Stimulated activated CD4-positive, alpha-beta T cell treated with anti-CD3 and anti-CD28 coated beads, TNF-alpha, amount 100 ng/mL, for 4 hours (primary cell): Measurements from ENCODE around the gene BCL2L15.

Experiments used
- DNase-seq, 3 experiments: peaks; one replicate each; pipeline ENCODE4 v3.0.0-alpha.2; 2020; ENCODE audit warnings: low read depth in 3 of 3

BCL2L15 gene

DNA sequence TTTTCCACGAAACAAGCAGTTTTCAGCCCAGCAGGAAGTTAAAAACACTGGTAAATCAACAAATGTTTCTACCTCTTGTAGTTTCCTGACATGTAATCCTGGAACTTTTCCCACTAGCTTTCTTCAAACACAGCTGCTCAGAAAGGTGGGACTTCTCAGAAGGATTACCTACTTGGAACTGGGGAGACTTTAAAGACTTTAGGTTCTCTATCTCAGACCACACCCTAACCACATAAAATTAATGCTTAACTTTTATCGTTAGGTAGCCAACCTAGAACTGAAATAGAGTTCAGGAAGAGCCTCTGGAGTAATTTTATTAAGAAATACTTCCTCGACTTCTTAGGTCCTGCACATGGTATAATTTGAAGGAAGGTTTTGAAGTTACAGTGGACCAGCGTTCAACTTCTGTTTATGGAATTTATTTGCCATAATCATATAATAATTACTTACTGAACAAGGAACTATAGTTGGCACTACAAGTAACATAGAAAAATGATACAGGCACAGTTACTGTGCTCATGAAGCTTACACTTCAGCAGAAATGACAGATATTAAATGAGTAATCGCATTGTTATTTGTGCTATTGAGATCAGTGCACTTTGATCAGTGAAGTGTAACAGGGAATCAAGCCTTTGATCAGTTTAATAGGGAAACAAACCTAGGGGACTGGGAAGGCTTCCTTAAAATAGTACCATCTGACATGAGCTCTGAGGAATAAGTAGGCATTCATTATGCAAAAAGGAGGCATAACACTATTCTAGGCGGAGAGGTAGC, at the start of gene BCL2L15:
BCL2L15 (minus strand) TSS at position 180 of the 774 bp plus-strand sequence. CDS start 206 bp downstream, outside the sequence.
- DNase-seq = no peak

DNA sequence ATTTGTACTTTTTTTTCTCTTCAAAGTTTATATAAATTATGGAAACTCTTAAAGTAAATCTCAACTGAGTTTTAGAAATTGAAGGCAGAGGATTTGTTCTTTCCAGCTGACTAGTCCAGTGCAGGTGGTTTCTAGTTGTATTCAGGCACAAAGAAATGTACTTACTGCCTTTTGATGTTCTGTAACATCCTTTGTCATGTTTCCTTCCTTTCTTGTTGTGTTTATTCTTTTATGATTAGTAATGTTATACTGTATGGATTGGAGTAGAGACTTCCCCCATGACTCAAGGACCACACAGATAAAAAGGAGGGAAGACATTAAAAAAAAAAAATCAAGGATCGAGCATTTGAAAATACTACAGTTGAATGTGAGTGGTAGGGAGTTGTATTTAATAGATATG, 49.8 kb upstream of the BCL2L15 start:
- no peak for DNase-seq

DNA sequence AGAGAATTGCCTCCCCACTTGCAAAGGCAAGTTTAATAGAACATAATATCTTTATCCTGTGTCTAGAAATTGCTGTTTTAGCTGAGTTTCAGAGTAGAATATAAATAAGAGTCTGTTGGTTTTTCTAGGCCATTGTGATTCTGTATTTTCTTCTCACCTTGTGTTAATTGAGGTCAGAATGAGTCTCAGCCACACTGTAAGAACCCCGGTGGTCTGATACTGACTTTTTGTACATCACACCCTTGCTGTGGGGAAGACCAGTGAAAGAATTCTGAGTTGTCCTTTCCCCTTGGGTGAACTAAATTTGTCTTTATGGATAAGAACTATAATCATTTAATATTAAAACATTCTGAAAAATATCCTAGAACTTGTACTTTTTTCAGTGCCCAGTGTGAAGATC, 48.6 kb upstream of the BCL2L15 start:
- DNase-seq = no peak

GRCh38 chr1:113935176-113935575, 47.8 kb upstream of the BCL2L15 start:
- DNase-seq = no peak

- DNase-seq = no peak
Observed at GRCh38 chr1:113934511-113935055, 47.2 kb upstream of the BCL2L15 start.

GRCh38 chr1:113934006-113934405, 46.6 kb upstream of the BCL2L15 start:
- no peak for DNase-seq

DNA sequence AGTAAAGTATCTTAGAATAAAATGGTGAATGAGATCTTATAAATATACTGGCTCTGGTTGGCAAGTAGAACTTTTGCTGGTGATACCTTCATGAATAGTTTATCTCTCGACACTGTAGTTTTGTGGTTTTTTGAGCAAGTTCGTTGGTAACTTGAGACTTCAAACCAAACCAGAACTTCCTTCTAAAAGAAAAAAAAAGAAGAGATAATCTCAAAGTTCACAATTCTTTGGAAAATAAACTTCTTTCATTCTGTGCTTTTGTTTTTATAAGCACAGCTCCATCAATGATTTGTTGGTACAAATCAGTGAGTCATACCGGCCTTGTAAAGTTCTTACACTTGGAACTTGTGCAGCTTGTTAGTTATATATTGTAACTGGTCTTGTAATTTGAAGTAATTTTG, 44.1 kb upstream of the BCL2L15 start:
- DNase-seq = no peak

GRCh38 chr1:113930499-113931161, 43.2 kb upstream of the BCL2L15 start:
- DNase-seq = peak in 1 of 3 experiments; percentile 41

DNA sequence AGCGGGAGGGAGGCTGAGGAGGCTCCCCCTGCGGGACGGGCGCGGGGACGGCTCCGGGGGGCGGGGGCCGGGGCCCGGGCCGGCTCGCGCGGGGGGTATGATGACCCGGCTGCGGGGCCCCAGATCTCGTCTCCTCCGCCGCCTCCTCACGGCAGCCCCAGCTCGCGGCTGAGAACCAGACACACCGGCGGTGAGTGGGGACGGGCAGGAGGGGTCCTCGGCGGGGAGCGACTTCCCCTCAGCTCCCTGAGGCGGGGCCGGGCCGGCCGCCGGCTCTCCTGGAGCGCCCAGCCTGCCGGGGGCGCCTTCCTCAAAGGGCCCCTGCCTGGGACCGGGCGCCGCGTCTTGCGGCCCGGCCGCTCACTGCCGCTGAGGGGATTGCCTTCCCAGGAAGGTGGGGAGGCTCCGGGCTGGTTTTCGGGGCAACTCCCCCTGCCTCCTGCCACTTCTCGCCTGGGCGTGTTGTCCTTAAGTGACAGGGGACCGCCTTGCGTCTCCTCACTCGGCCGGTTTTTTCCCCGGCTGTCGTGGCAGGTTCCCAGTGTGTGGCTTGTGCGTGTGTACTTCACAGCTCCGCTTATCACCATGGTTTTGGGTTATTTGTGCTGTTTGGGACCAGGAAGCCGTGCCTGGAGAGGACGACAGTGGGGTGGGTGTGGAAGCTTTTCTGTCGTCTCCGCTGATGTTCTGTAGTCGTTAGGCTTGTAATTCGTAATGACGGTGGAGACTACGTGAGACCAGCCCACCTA, 42.5 kb upstream of the BCL2L15 start:
- peak; percentile 30 to 44 (median 31) for DNase-seq

DNA sequence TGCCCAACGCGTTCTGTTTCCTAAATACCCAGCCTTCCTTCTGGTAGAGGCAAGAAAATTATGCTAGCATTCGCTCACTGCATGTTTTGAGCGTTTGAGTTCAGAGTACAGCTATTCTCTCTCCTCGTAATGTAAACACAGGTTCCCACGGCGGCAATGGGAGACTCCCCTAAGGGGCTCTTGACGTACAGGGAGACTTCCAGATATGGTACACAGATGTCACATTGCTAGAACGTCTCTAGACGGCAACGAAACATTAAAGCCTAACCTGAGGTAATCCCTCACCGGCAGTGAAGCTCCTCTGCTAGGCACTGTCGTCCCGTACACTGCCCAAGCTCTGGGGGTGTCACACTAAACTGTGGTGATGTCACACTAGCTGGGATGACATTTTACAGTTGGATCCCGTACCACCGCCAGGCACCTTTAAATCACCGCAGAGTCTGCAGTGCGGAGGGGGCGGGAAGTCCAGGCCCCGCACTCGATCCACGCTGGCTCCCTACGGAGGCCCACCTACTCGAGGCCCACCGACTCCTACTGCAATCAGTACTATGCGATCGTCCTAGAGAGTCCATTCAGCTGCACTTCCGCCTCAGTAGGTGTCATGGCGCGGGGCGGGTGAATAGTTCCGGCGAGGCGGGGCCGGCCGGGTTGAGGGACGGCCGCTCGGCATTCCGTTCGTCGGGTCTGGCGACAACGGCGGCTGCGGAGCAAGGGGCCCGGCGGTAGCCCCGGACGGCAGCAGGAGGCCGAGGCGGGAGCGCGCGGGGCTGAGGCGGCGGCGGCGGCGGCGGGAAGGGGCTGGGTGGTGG, 41.8 kb upstream of the BCL2L15 start, which contains the start of gene HIPK1:
HIPK1 (plus strand) TSS at position 384 of the 809 bp plus-strand sequence.
- peak; percentile 82 to 87 (median 85) for DNase-seq

DNA sequence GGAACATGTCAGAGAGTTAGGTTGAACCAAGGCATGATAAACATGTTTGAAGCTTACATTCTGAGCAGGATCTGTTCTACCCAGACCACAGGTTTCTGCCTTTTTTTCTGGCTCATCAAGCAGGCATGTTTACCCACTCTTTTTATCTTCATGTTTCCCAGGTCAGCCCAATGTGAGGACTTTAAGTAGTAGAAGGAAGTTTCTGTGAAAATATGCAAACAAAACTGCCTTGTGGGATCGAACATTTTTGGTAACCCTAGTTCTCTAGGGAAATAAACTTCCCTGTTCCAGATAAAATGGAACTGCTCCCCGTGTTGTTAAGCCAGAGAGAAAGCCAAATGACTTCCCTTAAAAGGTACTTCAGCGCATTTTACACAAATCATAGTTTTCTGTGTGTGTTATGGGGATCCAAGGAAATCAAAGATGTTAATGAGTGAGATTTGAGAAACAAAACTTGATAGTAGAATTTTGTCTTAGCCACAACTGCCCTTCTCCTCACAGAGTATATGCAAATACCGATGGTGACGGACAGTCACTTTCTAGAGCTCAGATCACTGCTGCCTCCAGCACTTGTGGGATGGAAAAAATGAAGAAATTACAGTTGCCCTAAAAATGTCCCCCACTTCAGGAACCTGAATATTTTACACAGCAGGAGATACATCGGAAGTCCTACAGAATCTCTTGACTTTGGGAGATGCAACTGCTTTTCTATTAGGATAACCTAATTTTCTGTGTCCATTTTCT, 41.0 kb upstream of the BCL2L15 start:
- DNase-seq = no peak

GRCh38 chr1:113924473-113924872, 37.1 kb upstream of the BCL2L15 start:
- no peak for DNase-seq

GRCh38 chr1:113922957-113923356, 35.6 kb upstream of the BCL2L15 start:
- no peak for DNase-seq

- DNase-seq = no peak
Observed at GRCh38 chr1:113918243-113918642, 30.9 kb upstream of the BCL2L15 start.

- no peak for DNase-seq
Observed at GRCh38 chr1:113917400-113918082, 30.2 kb upstream of the BCL2L15 start.

DNA sequence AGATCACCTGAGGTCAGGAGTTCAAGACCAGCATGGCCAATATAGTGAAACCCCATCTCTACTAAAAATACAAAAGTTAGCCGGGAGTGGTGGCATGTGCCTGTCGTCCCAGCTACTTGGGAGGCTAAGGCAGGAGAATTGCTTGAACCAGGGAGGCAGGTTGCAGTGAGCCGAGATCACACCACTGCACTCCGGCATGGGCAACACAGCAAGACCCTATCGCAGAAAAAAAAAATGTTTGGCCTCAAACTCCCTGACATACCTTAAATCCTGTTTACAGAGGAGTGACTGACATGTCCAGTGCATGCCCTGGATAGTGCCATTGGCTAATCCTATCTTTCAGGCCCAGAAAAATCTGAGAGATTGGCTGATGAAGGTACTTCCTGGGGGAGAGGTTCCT, 29.6 kb upstream of the BCL2L15 start:
- DNase-seq = no peak

- no peak for DNase-seq
Observed at GRCh38 chr1:113913887-113914664, 26.7 kb upstream of the BCL2L15 start.

DNA sequence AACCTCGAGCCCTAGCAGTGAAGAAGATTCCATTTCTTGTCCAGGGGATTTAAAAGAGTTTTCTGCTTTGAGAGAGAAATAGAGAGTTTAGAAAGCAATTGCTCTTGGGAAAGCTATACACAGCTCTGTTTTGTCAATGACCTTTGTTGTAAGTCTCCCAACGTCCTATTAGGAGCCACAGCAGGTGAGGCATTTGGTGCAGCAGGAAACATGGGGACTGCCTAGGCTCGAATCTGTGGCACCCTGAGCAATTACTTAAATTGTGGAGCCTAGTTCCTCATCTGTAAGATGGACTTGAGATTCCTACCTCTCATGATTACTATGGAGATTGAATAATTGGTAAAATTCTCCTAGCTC, 25.9 kb upstream of the BCL2L15 start:
- no peak for DNase-seq

DNA sequence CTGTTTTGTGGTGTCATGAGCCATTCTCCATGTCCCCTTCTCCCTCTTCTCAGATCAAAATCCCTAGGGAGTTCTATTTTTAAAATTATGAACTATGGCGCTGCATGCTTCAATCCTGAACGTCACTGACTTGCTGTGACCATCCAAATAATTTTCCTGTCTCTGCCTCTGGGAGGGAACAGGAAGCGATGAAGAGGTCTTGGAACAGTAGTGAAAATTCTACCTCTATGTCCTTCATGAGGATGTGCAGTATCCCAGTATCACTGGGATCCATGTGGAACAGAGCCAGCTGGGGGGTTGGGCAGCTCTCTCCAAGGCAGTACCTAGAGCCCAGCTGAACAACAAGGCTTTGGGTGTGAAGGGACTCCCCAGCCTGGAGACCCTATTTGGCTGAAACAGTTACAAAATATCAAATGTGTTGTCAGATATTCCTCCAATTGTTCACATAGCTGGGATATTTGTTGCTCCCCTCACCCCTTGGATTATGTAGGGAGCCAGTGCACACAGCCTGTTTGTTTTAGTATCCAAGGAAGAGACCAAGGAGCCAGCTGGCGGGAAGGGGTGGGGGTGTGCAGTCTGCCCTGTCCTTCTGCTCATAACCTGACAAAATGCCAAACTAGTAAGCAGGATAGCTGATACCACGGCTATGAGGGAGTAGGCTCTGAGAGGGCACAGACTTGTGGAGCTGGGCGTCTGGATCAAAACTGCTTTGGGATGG, 25.4 kb upstream of the BCL2L15 start:
- no peak for DNase-seq
